GM11168 (cell line): ENCODE data around the gene PKHD1.

Source experiments
- in situ Hi-C: fragments of 300-500 bp; cut with MboI; formaldehyde crosslinking; loops from one replicate; pipeline ENCODE4 v1.12.0; 2022; ENCODE audit warnings: low sequenced_read_pairs; ENCODE audit not compliant: unreplicated experiment

The PKHD1 gene

GRCh38 chr6:51753635-51754034 is 333.8 kb downstream of the PKHD1 start:
- in situ Hi-C loops, result no loop called here

DNA sequence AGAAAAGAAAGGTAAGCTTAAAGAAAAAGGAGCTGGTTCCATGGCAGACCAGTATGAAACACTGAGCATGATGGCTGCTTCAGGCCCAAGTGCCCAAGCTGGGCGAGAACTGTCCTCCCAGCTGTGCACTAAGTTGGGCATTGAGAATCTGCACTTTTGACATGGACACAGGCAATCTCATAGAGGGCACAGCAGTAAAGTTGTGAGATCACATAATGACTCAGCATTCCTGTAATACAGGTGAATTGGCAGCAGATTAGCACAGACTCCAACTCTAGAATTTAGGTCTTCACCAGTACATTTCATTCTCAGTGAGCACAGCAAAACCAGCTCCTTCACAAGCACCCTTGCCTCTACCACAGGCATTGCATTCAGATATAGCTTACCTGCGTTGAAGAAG is 343.4 kb downstream of the PKHD1 start:
- in situ Hi-C loops, result no loop called here

GRCh38 chr6:51740658-51741057 is 346.8 kb downstream of the PKHD1 start:
- in situ Hi-C loops, result no loop called here

DNA sequence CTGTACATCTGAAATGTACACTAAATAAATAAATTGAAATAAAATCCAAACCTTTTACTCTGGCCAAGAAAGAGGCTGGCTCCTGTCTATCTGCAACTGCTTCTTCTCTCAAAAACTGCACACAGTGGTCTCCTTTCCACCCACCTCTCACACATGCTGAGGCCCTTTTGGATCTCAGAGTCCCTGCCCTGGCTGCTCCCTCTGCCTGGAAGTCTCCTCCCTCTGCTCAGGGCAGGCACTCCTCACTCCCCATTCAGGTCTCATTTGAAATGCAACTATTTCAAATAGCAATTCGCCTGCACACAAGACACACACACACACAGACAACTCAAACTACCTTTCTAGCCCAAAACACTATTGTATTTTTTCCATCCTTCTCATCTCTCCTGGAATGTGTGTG is 348.8 kb downstream of the PKHD1 start:
- in situ Hi-C loops, result no loop called here

- in situ Hi-C loops, result no loop called here
These were observed 349.6 kb downstream of the PKHD1 start for GRCh38 chr6:51737580-51738360.

- in situ Hi-C loops, result no loop called here
These were observed 362.3 kb downstream of the PKHD1 start for GRCh38 chr6:51725155-51725554.

DNA sequence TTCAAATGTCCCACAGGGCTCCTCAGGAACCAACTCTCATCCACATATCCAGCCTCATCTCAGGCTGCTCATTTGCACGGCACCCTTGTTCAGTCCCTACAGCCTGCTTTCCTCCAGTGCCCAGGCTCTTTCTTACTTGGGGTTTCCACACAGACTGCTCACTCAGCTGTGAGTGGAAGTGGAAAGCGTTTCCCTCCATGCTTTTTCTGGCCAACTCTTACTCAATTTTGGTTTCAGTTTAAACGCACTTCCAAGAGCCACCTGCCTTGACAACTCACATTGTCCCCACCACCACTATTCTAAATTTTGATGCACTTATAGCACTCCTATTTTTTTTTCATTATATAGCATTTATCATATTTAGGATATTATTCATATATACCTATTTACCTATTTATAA is 367.1 kb downstream of the PKHD1 start:
- in situ Hi-C loops, result no loop called here

DNA sequence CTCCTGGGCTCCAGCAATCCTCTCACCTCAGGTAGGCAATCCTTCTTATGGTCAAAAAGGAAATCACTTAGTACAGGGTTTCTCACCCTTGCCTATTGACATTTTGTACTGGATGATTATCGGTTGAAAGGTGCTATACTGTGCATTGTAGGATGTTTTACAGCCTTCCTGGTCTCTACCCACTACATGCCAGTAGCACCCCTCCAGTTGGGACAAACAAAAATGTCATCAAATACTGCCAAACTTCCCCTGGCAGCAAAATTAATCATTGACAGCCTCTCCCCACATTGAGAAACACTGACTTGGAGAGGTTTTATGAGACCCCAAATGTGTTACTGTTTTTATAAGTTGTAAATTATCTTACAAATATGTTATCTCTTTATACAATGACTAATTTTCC is 368.1 kb downstream of the PKHD1 start:
- in situ Hi-C loops, result no loop called here

GRCh38 chr6:51718533-51718932 is 368.9 kb downstream of the PKHD1 start:
- in situ Hi-C loops, result no loop called here

DNA sequence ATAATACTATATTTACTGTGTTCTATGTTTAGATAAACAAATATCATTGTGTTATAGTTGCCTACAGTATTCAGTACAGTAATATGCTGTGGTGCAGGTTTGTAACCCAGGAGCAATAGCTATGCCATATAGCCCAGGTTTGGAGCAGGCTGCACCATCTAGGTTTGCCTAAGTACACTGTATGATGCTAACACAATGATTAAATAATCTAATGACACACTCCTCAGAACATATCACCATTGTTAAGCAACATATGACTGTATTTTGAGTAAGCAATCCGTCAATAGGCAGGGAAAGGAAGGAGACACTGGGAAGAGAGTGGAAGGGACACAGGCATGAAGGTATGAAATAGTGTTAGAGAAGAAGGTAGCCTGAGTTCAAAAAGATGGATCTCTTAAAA is 369.9 kb downstream of the PKHD1 start:
- in situ Hi-C loops, result no loop called here

DNA sequence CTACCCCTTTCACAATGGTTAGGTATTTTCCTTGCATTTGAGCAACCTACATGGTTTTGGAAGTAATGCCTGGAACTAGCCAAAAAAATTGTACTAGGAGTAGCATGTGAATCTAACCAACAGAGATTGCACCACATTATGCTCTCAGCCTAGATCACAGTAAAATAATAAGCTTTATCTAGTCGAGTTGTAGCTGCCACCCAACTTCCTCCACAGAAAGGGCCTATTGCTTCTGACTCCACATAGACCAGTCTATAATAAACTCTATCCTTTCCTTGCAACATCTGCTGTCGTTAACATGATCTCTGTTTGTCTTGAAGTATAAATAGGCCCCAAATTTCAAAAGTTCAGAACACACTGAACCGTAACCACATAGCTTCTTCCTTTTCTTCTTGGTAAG is 375.5 kb downstream of the PKHD1 start:
- in situ Hi-C loops, result no loop called here

DNA sequence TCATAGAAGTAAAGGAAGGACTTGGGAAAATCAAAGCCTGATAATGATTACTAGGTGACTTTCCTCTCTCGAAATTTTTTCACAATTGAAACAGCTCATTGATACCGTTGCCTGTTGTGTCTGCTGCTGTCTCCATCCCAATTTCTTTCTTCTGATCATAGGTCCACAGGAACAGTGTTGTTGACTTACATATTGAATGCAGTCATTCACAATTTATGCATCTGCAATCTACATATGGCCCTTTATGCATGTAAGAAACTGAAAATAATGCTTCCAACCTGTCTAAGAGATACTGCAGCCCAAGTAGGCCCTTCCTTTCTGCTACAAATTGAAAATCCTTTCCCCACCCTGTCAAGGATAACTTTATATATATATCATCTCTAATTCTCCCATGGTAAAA is 381.3 kb downstream of the PKHD1 start:
- in situ Hi-C loops, result no loop called here

GRCh38 chr6:51704932-51705540 is 382.4 kb downstream of the PKHD1 start:
- in situ Hi-C loops, result no loop called here

- in situ Hi-C loops, result no loop called here
These were observed 384.6 kb downstream of the PKHD1 start for GRCh38 chr6:51702851-51703250.

GRCh38 chr6:51684603-51685002 is 402.8 kb downstream of the PKHD1 start:
- in situ Hi-C loops, result no loop called here

DNA sequence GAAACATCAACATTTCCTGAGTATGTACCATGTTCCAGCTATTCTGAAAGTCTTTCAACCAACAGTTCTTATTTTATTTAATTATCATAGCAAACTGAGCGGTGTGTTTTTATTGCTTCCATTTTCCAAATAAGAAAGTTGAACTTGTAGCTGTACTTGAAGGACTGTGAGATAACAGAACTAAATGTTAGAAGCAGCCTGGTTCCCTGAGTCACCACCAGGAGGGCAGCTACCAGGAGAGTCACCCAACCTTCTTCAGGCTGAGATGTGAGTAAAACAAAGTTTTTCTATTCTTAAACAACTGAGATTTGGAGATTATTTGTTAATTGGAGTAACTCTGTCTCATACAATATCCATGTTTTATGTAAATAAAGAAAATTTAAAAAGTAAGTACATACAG is 403.4 kb downstream of the PKHD1 start:
- in situ Hi-C loops, result no loop called here

GRCh38 chr6:51678905-51679620 is 408.4 kb downstream of the PKHD1 start:
- in situ Hi-C loops, result no loop called here

DNA sequence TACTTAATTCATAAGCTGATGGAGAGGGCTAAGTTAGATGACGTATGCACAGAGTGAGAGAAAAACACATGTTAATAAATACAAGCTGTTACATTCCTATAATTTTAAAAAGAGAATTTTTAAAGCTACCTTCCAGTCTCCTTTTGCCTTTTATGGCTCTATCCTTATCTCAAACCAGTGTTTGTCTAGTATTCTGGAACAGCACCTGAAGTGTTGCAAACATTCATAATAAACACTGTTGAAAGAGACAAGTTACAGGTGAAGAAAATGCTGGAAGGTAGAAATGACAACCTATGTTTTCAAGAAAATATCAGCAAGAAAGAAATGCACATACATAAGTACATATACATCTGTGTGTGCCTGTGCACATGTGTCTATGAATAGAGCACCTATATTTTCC is 409.1 kb downstream of the PKHD1 start:
- in situ Hi-C loops, result no loop called here

DNA sequence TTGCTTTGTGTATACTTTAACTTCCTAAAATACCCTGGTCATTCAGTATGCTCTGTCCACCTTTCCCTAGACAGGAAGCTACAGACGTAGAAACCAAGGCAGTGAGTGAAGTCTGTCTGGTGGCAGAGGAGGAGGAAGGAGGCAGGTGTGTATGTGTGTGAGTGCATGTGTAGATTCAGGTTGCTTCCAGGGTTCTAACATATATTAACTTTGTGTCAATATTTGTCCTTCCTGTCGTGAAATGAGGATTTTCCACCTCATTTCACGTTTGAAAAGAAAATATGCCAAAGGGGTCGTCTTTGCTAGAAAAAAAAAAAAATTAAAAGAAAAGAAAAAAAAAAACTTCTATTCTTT is 411.5 kb downstream of the PKHD1 start:
- in situ Hi-C loops, result no loop called here

- in situ Hi-C loops, result no loop called here
These were observed 412.1 kb downstream of the PKHD1 start for GRCh38 chr6:51675020-51675921.

DNA sequence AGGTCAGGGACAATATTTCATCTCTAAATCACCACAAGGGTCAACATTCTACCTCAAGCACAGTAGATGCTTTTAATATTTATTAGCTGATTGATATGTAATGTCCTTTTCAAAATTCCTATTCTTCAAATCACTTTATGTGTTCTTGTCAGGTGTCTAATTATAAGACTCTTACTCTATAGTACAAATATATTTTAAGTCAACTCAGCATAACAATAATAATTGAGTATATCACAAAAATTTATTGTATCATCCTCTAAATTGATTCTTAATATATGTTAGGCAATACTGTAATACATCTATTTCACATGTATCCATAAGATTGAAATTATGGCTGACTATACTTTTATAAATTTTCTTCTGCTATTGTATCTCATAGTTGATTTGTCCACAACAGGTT is 423.9 kb downstream of the PKHD1 start:
- in situ Hi-C loops, result no loop called here
